ENCODE data around the gene UBE2D2.

The UBE2D2 gene

GRCh38 chr5:139648205-139649081, 87.3 kb downstream of the UBE2D2 start, which contains the start of gene CXXC5:
CXXC5 (plus strand) TSS chr5:139648349; CDS start chr5:139680524, 32,175 bp downstream.
- DNase-seq, result peak; percentile 61

DNA sequence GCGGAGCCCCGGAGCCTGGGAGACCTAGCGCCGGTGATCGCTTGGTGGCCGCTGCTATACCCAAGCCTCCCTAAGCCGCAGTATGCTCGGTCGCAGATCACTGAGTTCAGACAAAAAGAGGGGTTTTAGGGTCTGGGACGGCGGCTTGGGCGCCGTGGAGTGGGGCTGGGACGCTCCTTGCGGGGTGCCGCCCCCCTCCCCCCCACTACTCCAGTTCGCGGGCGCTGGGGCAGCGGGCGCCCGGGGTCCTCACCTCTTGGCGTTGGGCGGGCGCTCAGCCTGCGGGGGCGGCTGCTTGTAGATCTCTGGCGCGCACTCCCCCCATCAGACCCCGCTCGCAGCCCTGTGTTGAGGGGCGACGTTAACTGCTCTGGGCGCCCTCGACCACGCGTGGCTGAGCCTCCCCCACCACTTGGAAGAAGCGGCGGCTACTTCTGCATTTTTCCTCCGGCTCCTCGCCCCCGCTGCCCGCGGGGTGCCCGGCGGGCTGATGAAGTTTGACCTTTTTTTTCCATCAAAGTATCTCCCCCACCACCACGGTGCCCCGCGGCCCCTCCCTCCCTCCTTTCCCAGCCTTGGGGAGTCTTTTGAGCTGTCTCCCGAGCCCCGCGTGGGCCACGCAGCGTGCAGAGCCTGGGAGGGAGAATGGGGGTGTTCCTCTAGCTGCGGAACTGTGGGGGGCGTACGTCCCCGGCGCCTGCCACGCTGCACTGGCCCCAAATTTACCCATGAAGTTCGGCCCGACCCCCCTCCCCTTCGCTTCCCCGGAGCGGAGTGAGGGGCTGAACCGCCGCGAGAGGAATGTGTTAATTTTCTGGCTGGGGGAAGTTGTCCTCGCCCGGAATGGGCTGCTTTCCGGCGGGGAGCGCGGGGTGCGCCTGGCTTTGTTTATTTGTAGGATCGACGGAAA, 88.2 kb downstream of the UBE2D2 start:
- DNase-seq, result peak; percentile 31

GRCh38 chr5:139650031-139650688, 89.0 kb downstream of the UBE2D2 start:
- DNase-seq, result peak; percentile 39

- no peak for DNase-seq
Measured at GRCh38 chr5:139650689-139651042, 89.5 kb downstream of the UBE2D2 start.

DNA sequence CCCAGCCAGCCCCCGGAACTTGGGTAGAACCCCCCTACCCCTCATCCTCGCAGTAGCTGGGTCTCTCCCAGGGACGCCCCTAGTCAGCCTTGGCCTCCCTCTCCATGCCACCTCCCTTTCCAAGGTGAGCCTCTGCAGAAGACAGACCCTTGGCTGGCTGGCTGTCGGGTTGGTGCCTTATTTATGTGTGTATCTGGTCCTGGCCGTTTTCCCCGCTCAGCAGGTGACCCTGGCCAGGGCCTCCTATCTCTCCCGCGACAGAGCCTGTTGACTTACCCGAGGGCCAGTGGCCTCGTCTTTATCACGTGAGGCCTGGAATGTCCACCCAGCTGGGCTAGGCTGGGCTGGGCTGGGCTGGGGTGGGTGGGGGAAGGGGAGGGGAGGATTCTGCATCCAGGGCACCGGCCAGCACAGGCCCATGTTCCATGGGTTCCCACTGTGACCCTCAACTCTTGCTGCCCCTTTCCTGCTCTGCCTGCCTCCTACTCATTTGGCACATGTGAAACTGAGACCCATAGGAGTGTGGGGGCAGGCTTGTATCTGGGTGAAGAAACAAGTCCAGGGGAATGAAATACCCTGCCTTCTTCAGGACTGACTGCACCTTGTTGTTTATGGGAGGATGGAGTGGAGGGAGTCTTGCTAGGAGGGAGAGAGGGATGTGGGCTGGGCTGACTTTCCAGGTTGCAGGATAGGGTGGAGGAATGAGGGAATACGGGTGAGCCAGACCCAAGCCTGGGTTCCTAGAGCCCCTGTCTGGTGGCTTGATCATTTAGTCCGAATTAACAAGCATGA, 90.1 kb downstream of the UBE2D2 start:
- DNase-seq, result no peak

GRCh38 chr5:139651853-139652787, 91.0 kb downstream of the UBE2D2 start:
- DNase-seq, result peak; percentile 57

DNA sequence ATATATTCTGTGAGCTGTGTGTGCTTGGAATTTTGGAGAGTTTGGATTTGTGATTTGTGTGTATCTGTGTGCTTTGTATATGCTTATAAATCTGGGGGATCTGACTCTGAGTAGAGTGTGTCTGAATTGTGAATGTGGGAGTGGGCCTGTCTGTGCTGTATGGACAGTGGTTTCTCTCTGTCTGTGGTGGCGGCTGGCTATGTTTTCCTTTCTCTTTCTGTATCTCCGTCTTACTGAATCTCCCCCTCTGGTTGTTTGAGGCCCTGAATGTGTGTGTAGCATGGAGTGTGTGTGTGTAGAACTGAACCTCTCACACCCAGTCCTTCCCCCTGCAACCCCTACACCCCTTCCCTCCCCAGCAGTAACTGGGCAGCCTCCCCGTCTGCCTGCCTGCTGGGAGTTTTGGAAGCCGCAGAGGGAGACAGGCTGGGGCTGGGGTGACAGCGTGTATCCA, 91.7 kb downstream of the UBE2D2 start:
- DNase-seq, result no peak

DNA sequence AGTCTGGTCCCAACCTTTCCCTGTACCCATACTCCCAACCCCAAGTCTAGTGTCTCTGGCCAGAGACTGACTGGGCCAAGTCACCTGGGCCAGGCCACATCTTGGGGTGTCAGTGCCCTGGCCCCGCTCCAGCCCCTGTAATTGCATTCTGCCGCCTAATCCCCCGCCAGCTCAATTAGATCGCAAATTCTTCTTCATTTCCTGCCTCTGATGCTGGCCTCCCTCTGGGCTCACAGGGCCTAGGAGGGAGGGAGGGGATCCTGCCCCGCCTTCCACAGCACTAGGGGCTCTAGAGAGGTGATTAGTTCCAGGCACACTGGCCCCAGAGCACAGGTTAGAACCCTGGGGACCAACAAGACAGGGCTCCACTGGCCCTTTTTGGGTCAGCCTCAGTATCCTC, 92.5 kb downstream of the UBE2D2 start:
- DNase-seq, result no peak

- DNase-seq, result no peak
Measured at GRCh38 chr5:139654464-139654863, 93.3 kb downstream of the UBE2D2 start.

- no peak for DNase-seq
Measured at GRCh38 chr5:139654871-139655491, 93.8 kb downstream of the UBE2D2 start.

DNA sequence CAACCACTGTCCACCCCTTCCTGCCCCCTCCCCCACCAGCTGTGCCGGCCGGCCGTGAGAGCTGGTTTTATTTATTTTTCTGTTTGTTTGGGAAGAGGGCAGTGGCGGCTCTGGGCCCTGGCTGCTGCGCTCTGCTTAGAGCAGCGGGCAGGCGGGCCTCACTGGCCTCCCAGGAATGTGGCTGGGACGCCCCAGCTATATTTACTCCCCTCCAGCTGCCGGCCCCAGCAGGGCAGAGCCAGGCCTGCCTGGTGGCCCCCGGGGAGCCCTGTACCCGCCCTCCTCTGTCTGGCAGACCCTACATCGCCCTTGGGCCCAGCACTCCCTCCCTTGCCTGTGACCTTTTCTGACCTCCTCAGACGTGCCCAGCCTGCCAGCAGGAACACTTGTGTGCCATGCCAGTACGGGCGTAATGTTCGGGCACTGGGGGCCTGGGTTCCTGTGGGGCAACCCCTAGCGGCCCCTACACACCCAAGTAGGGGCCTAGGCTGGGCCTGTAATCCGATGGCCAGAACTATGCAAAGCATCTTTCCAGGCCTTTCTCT, 94.7 kb downstream of the UBE2D2 start:
- no peak for DNase-seq

DNA sequence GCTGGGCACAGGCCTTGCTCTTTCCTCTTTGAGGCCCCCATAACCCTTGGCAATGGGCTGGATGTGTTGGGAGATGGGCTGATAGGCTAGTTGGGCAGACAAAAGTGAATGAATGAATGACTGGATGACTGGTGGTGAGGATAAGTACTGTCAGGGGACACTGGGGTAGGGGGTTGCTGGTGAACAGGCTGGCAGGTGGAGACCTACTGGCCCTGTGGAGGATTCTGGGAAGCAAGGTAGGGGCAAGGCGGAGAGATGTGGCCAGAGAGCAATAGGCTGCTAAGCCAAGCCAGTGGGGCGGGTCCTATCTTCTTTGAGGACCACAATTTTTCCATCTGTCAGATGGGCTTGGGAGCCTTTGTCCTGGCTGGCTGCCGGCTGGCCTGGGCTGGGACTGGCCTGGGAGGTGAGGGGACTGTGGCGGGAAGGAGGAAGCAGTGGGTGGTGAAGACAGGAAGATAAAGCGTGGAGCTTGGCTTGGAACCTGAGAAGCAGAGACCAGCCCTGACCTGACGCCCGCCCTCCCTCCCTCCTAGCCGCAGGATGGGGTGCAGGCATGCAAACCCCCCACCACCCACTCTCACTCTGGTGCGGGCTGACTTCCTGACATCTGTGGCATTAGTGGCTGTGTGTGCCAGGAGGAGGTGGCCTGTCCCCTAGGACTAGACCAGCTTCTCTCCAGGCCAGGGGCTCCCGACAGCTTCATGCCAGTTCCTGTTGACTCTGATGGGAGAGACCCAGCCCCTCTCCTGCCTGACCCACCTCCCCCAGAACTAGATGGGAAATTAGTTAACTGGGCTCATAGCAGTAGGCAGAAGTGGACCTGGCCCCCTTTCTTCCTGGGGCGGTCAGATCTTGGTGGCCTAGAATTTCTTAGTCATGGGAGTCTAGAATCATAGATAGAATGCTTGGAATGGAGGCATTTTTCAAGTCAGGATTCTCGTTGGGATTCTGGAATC, 96.5 kb downstream of the UBE2D2 start:
- DNase-seq, result no peak

GRCh38 chr5:139658501-139658927, 97.4 kb downstream of the UBE2D2 start:
- DNase-seq, result no peak

DNA sequence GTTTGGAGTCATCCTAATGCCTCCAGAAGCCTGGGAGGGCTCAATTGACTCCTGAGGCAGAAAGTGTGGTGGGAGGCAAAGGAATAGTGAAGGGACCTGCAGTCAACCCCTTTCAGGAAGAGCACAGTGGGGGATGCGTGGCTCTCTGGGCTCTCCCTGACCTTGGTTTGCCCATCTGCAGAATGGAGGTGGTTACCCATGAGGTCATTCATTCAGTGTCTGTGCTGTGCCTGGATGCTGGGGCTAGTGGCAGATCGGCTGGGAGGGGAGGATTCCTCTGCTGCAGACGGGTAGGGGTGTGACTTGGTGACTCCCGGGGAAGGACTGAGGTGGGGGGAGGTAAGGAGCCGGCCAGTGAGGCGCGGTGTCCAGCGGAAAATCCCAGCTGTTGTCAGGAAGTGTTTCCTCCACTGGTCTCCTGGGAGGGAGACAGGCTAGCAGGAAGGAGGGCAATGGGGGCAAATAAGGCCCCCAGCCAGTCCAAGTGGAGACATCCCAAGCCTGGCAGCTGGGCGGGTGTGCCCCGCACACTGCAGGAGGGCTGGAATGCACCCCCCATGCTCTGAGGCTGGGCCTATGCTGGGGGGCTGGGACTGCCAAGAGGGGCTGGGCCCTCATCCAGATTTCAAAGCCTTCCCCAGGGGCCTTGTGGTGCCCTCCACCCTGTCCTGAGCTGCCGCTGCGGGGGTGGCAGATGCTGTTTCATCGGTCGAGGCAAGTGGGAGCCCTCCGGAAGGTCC, 98.0 kb downstream of the UBE2D2 start:
- no peak for DNase-seq

DNA sequence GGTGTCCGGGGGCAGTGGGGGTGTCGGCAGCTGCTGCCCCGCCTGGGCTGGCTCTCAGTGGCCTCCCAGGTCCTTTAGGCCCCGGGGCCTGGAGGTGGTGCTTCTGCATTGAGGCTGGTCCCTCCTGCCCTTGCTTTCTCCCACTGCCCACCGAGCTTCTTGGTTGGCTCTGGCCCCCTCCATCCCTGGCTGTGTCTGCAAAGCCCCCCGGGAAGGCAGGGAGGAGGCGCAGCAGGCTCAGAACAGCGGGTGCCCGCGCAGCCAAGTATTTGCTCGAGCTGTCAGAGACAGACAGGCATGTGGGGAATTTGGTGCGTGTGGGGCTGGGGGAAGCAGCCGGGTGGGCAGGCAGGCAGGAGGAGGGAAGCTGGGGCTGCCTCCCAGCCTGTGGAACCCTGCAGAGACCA, 98.6 kb downstream of the UBE2D2 start:
- DNase-seq, result no peak

DNA sequence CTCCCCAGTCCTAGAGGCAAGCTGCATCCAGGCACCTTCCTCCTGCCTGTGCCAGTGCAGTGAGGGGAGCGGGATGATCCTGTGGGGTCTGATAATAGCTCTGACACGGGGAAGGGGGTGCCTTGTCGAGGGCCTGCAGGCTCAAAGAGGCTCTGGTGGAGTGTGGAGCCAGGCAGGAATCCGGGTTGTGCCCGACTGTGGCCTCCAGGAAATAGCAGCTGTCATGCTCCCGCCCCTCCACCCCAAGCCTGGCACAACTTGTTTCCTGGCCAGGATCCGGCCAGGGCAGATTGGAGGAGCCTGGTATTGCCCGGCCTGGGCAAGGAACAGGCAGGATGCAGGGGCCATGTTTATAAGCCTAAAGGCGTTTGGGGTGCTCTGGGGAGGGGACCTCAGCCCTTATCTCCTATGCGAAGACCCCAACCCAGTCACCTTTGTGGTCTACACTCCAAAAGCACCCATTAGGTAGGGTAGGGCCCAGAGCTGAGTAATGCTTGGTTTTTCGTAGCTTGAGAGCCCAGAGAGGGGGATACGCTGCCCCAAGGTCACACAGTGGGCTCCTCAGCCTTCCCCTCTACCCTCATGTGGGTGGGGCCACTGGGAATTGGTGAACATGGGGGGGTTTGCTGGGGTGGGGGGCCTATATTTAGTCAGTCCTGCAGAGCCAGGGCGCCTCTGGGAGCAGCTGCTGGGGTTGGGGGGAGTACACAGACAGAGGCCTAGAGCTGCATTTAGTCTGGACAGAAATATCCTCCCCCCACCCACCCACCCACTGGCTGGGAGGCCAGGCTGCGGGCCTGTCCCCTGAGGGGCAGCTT, 99.2 kb downstream of the UBE2D2 start:
- DNase-seq, result no peak
